HCT116 (cell line): ENCODE data around the gene CDC42BPB. TPM values are rescaled to one million over a fixed set of nuclear protein-coding genes. Genes with fewer than 3 reads are reported as not detected.

ENCODE experiments used
- ATAC-seq: fragments of 200-7000 bp; cut with Tn5 transposase; 2 replicates; pipeline ENCODE4 v1.9.1; 2020; ENCODE audit warnings: mild to moderate bottlenecking, moderate library complexity
- BruUV-seq: library from RNA; stranded (reverse); fragments of 400-500 nt; replicated peaks from 2 replicates; lab custom pipeline; 2021; lab: Mats Ljungman, UMichigan
- CTCF ChIA-PET: fragments of 300-600 bp; sonication (Branson Sonifier 250); formaldehyde crosslinking; loops from one replicate; lab custom pipeline; 2021; ENCODE audit warnings: antibody characterized with exemption; lab: Charles Lee
- POLR2A ChIA-PET: fragments of 300-600, 350-600 bp; sonication (Branson Sonifier 250); formaldehyde crosslinking; loops from one replicate; lab custom pipeline; 2021; ENCODE audit warnings: antibody characterized with exemption; lab: Charles Lee
- RAD21 ChIA-PET, 2 experiments: fragments of 300-600 bp; sonication (Branson Sonifier 250); formaldehyde crosslinking; loops; one replicate each; lab custom pipeline; 2023; ENCODE audit warnings: low total read pairs in 2 of 2; ENCODE audit not compliant: uncharacterized antibody in 2 of 2, unreplicated experiment in 2 of 2, low non-redundant PET in 1 of 2; lab: Charles Lee
- DNase-seq: peaks from one replicate; pipeline ENCODE4 v3.0.0-alpha.2; 2010; ENCODE audit warnings: low read depth, low spot score
- H2AFZ ChIP-seq: fragments of 200-600 bp; shearing (Covaris generic), sonication (generic); 2 replicates; pipeline ENCODE4 v1.6.1; 2017; ENCODE audit warnings: low read depth, mixed run types, mixed read lengths, antibody characterized with exemption, low read length; ENCODE audit not compliant: poor library complexity, severe bottlenecking
- H3K27ac ChIP-seq: 2 replicates; pipeline ENCODE4 v1.5.1; 2012; ENCODE audit warnings: low read depth, low read length
- H3K27me3 ChIP-seq: fragments of 200-600 bp; sonication (generic); 2 replicates; pipeline ENCODE4 v1.6.1; 2016; ENCODE audit warnings: mixed run types, low read length, mixed read lengths; ENCODE audit not compliant: insufficient read depth
- H3K36me3 ChIP-seq, 2 experiments: fragments of 200-500 bp in 1 of 2; fragments of 200-600 bp in 1 of 2; sonication (Bioruptor generic) in 1 of 2; sonication (generic) in 1 of 2; 2 replicates each; pipeline versions ENCODE4 v1.5.1 to v1.6.1; 2014 to 2016; ENCODE audit warnings: low read length in 2 of 2, inconsistent platforms in 1 of 2, mixed read lengths in 1 of 2, mixed run types in 1 of 2; ENCODE audit not compliant: insufficient read depth in 2 of 2, control insufficient read depth in 1 of 2
- H3K4me1 ChIP-seq, 2 experiments: fragments of 200-600 bp in 1 of 2; sonication (generic) in 1 of 2; 2 replicates each; pipeline versions ENCODE4 v1.5.1 to v1.6.1; 2012 to 2017; ENCODE audit warnings: low read length in 2 of 2, inconsistent platforms in 1 of 2, mild to moderate bottlenecking in 1 of 2, mixed read lengths in 1 of 2, mixed run types in 1 of 2, moderate library complexity in 1 of 2; ENCODE audit not compliant: insufficient read depth in 2 of 2, control insufficient read depth in 1 of 2
- H3K4me2 ChIP-seq: fragments of 200-600 bp; sonication (generic); 2 replicates; pipeline ENCODE4 v1.6.1; 2017; ENCODE audit warnings: mixed run types, low read length, mixed read lengths
- H3K4me3 ChIP-seq, 2 experiments: fragments of 200-600 bp in 1 of 2; sonication (generic) in 1 of 2; replicated peaks in 1 of 2; 2 replicates each; pipeline ENCODE4 v1.5.1; 2011 to 2016; ENCODE audit warnings: low read length in 2 of 2, control low read depth in 1 of 2, low read depth in 1 of 2, mild to moderate bottlenecking in 1 of 2, mixed read lengths in 1 of 2, mixed run types in 1 of 2
- H3K79me2 ChIP-seq: fragments of 200-600 bp; sonication (generic); 2 replicates; pipeline ENCODE4 v1.6.1; 2017; ENCODE audit warnings: mild to moderate bottlenecking, mixed run types, low read length, moderate library complexity, mixed read lengths; ENCODE audit not compliant: insufficient read depth
- H3K9ac ChIP-seq: fragments of 200-600 bp; sonication (generic); 2 replicates; pipeline ENCODE4 v1.6.1; 2016; ENCODE audit warnings: low read length, mixed read lengths
- H3K9me2 ChIP-seq: fragments of 200-600 bp; sonication (generic), shearing (Covaris generic); 2 replicates; pipeline ENCODE4 v1.6.1; 2017; ENCODE audit warnings: mixed run types, mild to moderate bottlenecking, moderate library complexity; ENCODE audit not compliant: insufficient read depth
- H3K9me3 ChIP-seq, 2 experiments: fragments of 200-500 bp in 1 of 2; fragments of 200-600 bp in 1 of 2; sonication (Bioruptor generic) in 1 of 2; sonication (generic) in 1 of 2; 2 replicates each; pipeline ENCODE4 v1.6.1; 2014 to 2017; ENCODE audit warnings: low read length in 2 of 2, mixed read lengths in 2 of 2, inconsistent platforms in 1 of 2, low read depth in 1 of 2, mild to moderate bottlenecking in 1 of 2, mixed run types in 1 of 2, moderate library complexity in 1 of 2; ENCODE audit not compliant: control insufficient read depth in 1 of 2, insufficient read depth in 1 of 2
- H4K20me1 ChIP-seq: fragments of 200-600 bp; sonication (generic), shearing (Covaris generic); 2 replicates; pipeline ENCODE4 v1.6.1; 2017; ENCODE audit warnings: mixed run types, mild to moderate bottlenecking, moderate library complexity; ENCODE audit not compliant: insufficient read depth
- ATF3 ChIP-seq: IDR thresholded peaks from 2 replicates; pipeline ENCODE4 v1.6.1; 2012
- CBX3 ChIP-seq: IDR thresholded peaks from 2 replicates; pipeline ENCODE4 v1.6.1; 2012; ENCODE audit warnings: low read depth
- CEBPB ChIP-seq: IDR thresholded peaks from 2 replicates; pipeline ENCODE4 v1.6.1; 2012; ENCODE audit warnings: low read depth
- ELF1 ChIP-seq: IDR thresholded peaks from 2 replicates; pipeline ENCODE4 v1.6.1; 2012; ENCODE audit warnings: low read depth, borderline replicate concordance
- EZH2 ChIP-seq: fragments of 200-600 bp; sonication (generic); IDR thresholded peaks from 2 replicates; pipeline ENCODE4 v1.6.1; 2017; ENCODE audit warnings: antibody characterized with exemption, mixed run types
- EZH2phosphoT487 ChIP-seq: fragments of 200-600 bp; IDR thresholded peaks from 2 replicates; pipeline ENCODE4 v1.6.1; 2018; ENCODE audit warnings: antibody characterized with exemption, borderline replicate concordance
- FOSL1 ChIP-seq: IDR thresholded peaks from 2 replicates; pipeline ENCODE4 v1.6.1; 2012; ENCODE audit warnings: low read depth
- JUND ChIP-seq: IDR thresholded peaks from 2 replicates; pipeline ENCODE4 v1.6.1; 2012
- POLR2A ChIP-seq: IDR thresholded peaks from 2 replicates; pipeline ENCODE4 v1.7.0; 2011; ENCODE audit warnings: borderline replicate concordance; ENCODE audit not compliant: insufficient read depth, insufficient read length; ENCODE audit errors: extremely low read depth
- POLR2AphosphoS5 ChIP-seq: IDR thresholded peaks from 2 replicates; pipeline ENCODE4 v1.6.1; 2011; ENCODE audit warnings: mild to moderate bottlenecking, low read depth, low read length, moderate library complexity
- RAD21 ChIP-seq: IDR thresholded peaks from 2 replicates; pipeline ENCODE4 v1.6.1; 2012; ENCODE audit warnings: low read depth, mild to moderate bottlenecking
- REST ChIP-seq: IDR thresholded peaks from 2 replicates; pipeline ENCODE4 v1.6.1; 2012; ENCODE audit warnings: low read depth
- SIN3A ChIP-seq: IDR thresholded peaks from 2 replicates; pipeline ENCODE4 v1.6.1; 2012; ENCODE audit warnings: low read depth
- SP1 ChIP-seq: IDR thresholded peaks from 2 replicates; pipeline ENCODE4 v1.6.1; 2012; ENCODE audit warnings: low read depth
- SRF ChIP-seq: IDR thresholded peaks from 2 replicates; pipeline ENCODE4 v1.6.1; 2012; ENCODE audit warnings: low read depth
- TCF7L2 ChIP-seq: IDR thresholded peaks from 2 replicates; pipeline ENCODE4 v1.7.0; 2011; ENCODE audit warnings: borderline replicate concordance, inconsistent platforms; ENCODE audit not compliant: insufficient read depth, insufficient read length; ENCODE audit errors: extremely low read depth
- ZFX ChIP-seq: fragments of 450-650 bp; IDR thresholded peaks from 2 replicates; pipeline ENCODE4 v1.6.1; 2017
- ZNF274 ChIP-seq: fragments of 200-500 bp; sonication (Bioruptor generic); IDR thresholded peaks from 2 replicates; pipeline ENCODE4 v1.6.1; 2014; ENCODE audit warnings: mild to moderate bottlenecking, low read depth, low read length, inconsistent platforms
- intact Hi-C: fragments of 100-400 bp; cut with micrococcal nuclease; formaldehyde crosslinking; loops from 2 replicates; pipeline ENCODE4 v1.10.0; 2022
- total RNA-seq: library from RNA; stranded (reverse); gene quantifications from one replicate; pipeline ENCODE4 v1.2.1, GENCODE V29; 2021; ENCODE audit not compliant: unreplicated experiment

Gene CDC42BPB
- total RNA-seq, 1 experiment from 2014 or later: 85.6 TPM

DNA sequence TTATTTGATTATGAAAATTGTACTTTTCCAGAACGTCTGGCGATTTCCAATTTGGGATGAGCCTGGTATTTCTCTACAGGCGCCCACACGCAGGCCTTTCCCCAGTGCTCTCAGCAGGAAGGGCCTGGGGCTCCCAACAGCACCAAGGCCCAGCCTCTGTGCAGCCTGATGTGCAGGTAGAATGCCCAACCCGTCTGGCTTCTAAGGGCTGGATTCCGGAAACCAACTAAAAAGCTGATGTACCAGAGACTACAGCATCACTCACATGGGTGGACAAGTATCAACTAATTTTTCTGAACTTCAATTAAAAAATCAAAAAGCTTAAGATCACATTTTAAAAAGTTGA lies 25.8 kb downstream of the CDC42BPB start:
- no peaks in the 10 kb centered on the region for H3K27me3 ChIP-seq
- no peak overlapping the region for H3K4me3 ChIP-seq

More for the DNA sequence above, 25.8 kb downstream of the CDC42BPB start:
- no peaks in the 10 kb centered on the region; a peak in 1 of 4 replicates for H3K4me1 ChIP-seq
- ATAC-seq (no peak), DNase-seq (no peak)
- no TSS peak for BruUV-seq
- H3K36me3 ChIP-seq: no peaks in the 10 kb centered on the region
- RAD21 ChIA-PET: no interaction called here
- no peaks in the 10 kb centered on the region for H3K9me3 ChIP-seq
- POLR2A ChIA-PET: interaction anchor here (1.2 kb wide), 1 partner anchor 12 kb away, joined by 3 read pairs; no protein-coding TSS in a partner anchor
- peaks cover 84% of the 10 kb centered on the region for H3K79me2 ChIP-seq
- TF ChIP-seq POLR2A (no peak), SP1 (no peak), RAD21 (no peak), EZH2phosphoT487 (no peak), SIN3A (no peak), ELF1 (no peak), ATF3 (no peak), REST (no peak), FOSL1 (no peak), JUND (no peak), EZH2 (no peak), SRF (no peak), POLR2AphosphoS5 (no peak), ZNF274 (no peak), TCF7L2 (no peak), CEBPB (no peak), ZFX (no peak), CBX3 (no peak)
- intact Hi-C loops: no loop called here
- H2AFZ ChIP-seq: no peak overlapping the region
- no peak overlapping the region for H3K27ac ChIP-seq
- H3K4me2 ChIP-seq: no peak overlapping the region
- H3K9me2 ChIP-seq: no peaks in the 10 kb centered on the region
- H3K9ac ChIP-seq: no peak overlapping the region
- H4K20me1 ChIP-seq: peaks cover 10% of the 10 kb centered on the region; the same call in 1 of the 2 replicates
- CTCF ChIA-PET: interaction anchor here (1.1 kb wide), 1 partner anchor 9 kb away, joined by 4 read pairs; no protein-coding TSS in a partner anchor
